LNCAP (cell line): ENCODE data around the gene CEP164.

Experiments
- TF ChIP-seq, protein P1 (sequence below): fragments of 450-650 bp; IDR thresholded peaks from 2 replicates; pipeline ENCODE4 v1.5.1; 2017; ENCODE audit warnings: mild to moderate bottlenecking

CEP164 gene

GRCh38 chr11:117384045-117384444 lies 56.4 kb downstream of the CEP164 start:
- TF ChIP-seq, protein P1, sequence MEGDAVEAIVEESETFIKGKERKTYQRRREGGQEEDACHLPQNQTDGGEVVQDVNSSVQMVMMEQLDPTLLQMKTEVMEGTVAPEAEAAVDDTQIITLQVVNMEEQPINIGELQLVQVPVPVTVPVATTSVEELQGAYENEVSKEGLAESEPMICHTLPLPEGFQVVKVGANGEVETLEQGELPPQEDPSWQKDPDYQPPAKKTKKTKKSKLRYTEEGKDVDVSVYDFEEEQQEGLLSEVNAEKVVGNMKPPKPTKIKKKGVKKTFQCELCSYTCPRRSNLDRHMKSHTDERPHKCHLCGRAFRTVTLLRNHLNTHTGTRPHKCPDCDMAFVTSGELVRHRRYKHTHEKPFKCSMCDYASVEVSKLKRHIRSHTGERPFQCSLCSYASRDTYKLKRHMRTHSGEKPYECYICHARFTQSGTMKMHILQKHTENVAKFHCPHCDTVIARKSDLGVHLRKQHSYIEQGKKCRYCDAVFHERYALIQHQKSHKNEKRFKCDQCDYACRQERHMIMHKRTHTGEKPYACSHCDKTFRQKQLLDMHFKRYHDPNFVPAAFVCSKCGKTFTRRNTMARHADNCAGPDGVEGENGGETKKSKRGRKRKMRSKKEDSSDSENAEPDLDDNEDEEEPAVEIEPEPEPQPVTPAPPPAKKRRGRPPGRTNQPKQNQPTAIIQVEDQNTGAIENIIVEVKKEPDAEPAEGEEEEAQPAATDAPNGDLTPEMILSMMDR, result no peak

GRCh38 chr11:117385471-117385870 lies 57.8 kb downstream of the CEP164 start:
- TF ChIP-seq, protein P1, result no peak

GRCh38 chr11:117385906-117386305 lies 58.3 kb downstream of the CEP164 start:
- TF ChIP-seq, protein P1, result no peak

DNA sequence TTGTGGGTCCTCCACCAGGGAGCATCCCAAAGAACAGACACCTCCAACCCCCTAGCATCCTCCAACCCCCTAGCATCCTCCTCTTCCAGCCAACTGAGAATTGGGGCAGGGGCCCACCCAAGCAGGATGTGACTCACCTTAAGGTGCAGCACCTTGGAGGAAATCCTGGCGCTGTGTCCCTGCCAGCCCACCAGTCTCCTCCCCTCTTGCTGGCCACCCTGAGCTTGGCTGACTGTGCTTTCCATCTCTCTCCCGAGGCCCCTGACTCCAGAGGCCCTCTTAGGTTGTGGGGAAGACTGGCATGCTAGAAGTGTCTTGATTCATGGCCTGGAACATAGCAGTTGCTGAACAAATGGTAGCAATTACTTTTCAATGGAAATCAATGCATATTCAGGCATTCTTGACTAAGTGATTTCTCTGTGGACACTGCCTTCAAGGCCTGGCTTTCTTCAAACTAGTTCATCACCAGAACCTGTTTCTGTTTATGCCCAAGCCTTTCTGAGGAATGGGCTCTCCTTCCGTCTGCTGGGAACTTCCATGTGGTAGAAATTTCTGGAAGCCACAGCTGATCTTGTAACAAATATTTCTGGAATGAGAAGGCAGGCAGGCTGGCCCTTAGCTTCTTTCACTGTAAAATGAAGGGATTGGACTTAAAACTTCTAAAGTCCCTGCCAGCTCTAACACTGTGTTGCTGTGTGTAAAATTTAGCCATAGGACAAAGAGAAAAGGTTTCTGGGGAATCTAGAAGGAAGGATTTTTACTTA lies 60.5 kb downstream of the CEP164 start:
- TF ChIP-seq, protein P1, result no peak

- TF ChIP-seq, protein P1, result no peak
Measured at GRCh38 chr11:117390743-117391142, 63.1 kb downstream of the CEP164 start.

DNA sequence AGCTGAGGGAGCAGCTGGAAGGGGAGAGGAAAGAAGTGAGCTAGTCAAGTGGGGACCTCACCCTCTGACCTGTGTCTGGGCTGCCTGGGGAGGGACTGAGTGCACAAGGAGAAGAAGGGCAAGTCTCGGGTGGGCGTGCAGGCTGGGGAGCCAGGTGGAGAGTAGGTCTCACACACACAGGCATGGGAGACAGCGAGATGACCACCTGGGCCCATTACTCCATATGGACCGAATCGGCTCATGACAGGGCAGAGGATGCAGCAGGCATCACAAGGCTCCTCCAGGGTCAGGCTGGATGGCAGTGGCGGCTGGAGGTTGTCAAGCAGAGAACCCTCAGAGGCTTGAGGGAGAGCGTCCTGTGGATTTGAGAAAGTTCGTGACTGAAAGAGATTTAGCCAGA lies 63.5 kb downstream of the CEP164 start:
- TF ChIP-seq, protein P1, result no peak

- TF ChIP-seq, protein P1, result no peak
Measured at GRCh38 chr11:117392001-117392690, 64.5 kb downstream of the CEP164 start.
